Body of pancreas (tissue), 4 donors: ENCODE results near the gene RNU6-9. TPM values are rescaled to one million over a fixed set of nuclear protein-coding genes. Genes with fewer than 3 reads are reported as not detected.

ENCODE experiments used
- ATAC-seq: fragments of 150-250 bp; one replicate; pipeline ENCODE4 v1.9.1; 2016
- DNase-seq, 4 donors: peaks; one replicate each; pipeline ENCODE4 v3.0.0-alpha.2; 2019
- H3K27ac ChIP-seq, 4 donors: fragments of 200-600 bp; sonication (generic); 1 replicate in 3 of 4; 2 replicates in 1 of 4; pipeline versions ENCODE4 v1.5.1 to v1.6.1; 2016 to 2019; ENCODE audit warnings: mild to moderate bottlenecking in 1 of 4, mixed read lengths in 1 of 4, moderate library complexity in 1 of 4
- H3K27me3 ChIP-seq, 2 donors: fragments of 200-600 bp; sonication (generic); one replicate each; pipeline ENCODE4 v1.6.0; 2016; ENCODE audit warnings: mild to moderate bottlenecking in 1 of 2
- H3K36me3 ChIP-seq, 2 donors: fragments of 200-600 bp; sonication (generic); replicated peaks in 1 of 2; 2 replicates each; pipeline ENCODE4 v1.5.1; 2016; ENCODE audit warnings: low read depth in 2 of 2; ENCODE audit not compliant: insufficient read depth in 1 of 2
- H3K4me1 ChIP-seq: fragments of 200-600 bp; sonication (generic); one replicate; pipeline ENCODE4 v1.6.0; 2016
- H3K4me3 ChIP-seq, 2 donors: fragments of 200-600 bp; sonication (generic); 1 replicate in 1 of 2; 2 replicates in 1 of 2; pipeline ENCODE4 v1.5.1; 2016 to 2019
- H3K9me3 ChIP-seq, 3 donors: fragments of 200-600 bp; sonication (generic); 1 replicate in 2 of 3; 2 replicates in 1 of 3; pipeline ENCODE4 v1.5.1; 2016
- CTCF ChIP-seq, 7 experiments: fragments of 450-650 bp in 4 of 7; fragments of 200-600 bp in 3 of 7; sonication (generic) in 3 of 7; IDR thresholded peaks; one replicate each; pipeline ENCODE4 v1.5.1; 2016 to 2019; ENCODE audit warnings: antibody characterized with exemption in 7 of 7
- POLR2A ChIP-seq, 3 donors: fragments of 450-650 bp; IDR thresholded peaks; one replicate each; pipeline ENCODE4 v1.6.1; 2016; ENCODE audit warnings: antibody characterized with exemption in 3 of 3, mild to moderate bottlenecking in 2 of 3
- WGBS, 2 donors: methylation state at CpG; one replicate each; pipeline ENCODE4 v1.1.5; 2017; 5-methylcytosine and 5-hydroxymethylcytosine counted together
- intact Hi-C: fragments of 100-400 bp; cut with DNase I; formaldehyde crosslinking; loops from one replicate; pipeline ENCODE4 v1.15.1; 2023
- total RNA-seq, 2 donors: library from RNA; depleted of rRNA; stranded (reverse); fragments of >200 nt; gene quantifications; one replicate each; pipeline ENCODE4 v1.1.0, GENCODE V29; 2016

Gene RNU6-9
- total RNA-seq, 2 donors from 2014 or later, result not detected

GRCh38 chr19:912181-913079 lies 19.1 kb downstream of the RNU6-9 start:
- TF ChIP-seq POLR2A (IDR thresholded peaks at IDR 0.05) (no peak), CTCF (IDR thresholded peaks at IDR 0.05) (no peak)
- Histone ChIP-seq H3K4me1 (peaks cover 29% of the 10 kb centered on the region), H3K36me3 (no peaks in the 10 kb centered on the region), H3K27ac (peak overlapping the region; percentile 86 to 94 (median 90)), H3K27me3 (peaks cover 0 to 2% of the 10 kb centered on the region in 2 donors), H3K9me3 (no peaks in the 10 kb centered on the region), H3K4me3 (peak overlapping the region in 1 of 2 donors; percentile 62)
- ATAC-seq, result peak; percentile 33
- no peak for DNase-seq
- intact Hi-C loops, result no loop called here
- 2 to 14% methylated on average over 33 to 48 of the region's 69 CpGs for WGBS, 2 donors

- peak; percentile 13 to 64 (median 47) for TF ChIP-seq POLR2A (IDR thresholded peaks at IDR 0.05)
- TF ChIP-seq CTCF (IDR thresholded peaks at IDR 0.05), result no peak
- no peaks in the 10 kb centered on the region for H3K36me3 ChIP-seq
- ATAC-seq (peak; percentile 81), DNase-seq (peak; percentile 80 to 83 (median 80))
- peak within 1 kb of the TSS; percentile 62 to 97 for H3K4me3 ChIP-seq
- peaks cover 37% of the 10 kb centered on the region for H3K4me1 ChIP-seq
- no peaks in the 10 kb centered on the region for H3K9me3 ChIP-seq
- peaks cover 0 to 10% of the 10 kb centered on the region in 2 donors for H3K27me3 ChIP-seq
- intact Hi-C loops, result no loop called here
- 0 to 1% methylated on average over 29 to 58 of the region's 76 CpGs for WGBS, 2 donors
- H3K27ac ChIP-seq, result peak within 1 kb of the TSS; percentile 86 to 94 (median 90)
Observed at GRCh38 chr19:913080-913748, 19.9 kb downstream of the RNU6-9 start, which contains the start of gene R3HDM4. Gene R3HDM4 (minus strand): TSS chr19:913219. CDS start chr19:913157, 62 bp downstream.

GRCh38 chr19:916645-917322 lies 23.5 kb downstream of the RNU6-9 start:
- H3K4me3 ChIP-seq, result peak overlapping the region in 1 of 2 donors; percentile 1
- no peaks in the 10 kb centered on the region for H3K9me3 ChIP-seq
- peaks cover 0 to 22% of the 10 kb centered on the region in 2 donors for H3K27me3 ChIP-seq
- ATAC-seq, result no peak
- peaks cover 43% of the 10 kb centered on the region for H3K4me1 ChIP-seq
- H3K36me3 ChIP-seq, result no peaks in the 10 kb centered on the region
- no peak overlapping the region for H3K27ac ChIP-seq
- peak in 2 of 4 donors; percentile 46 to 49 for DNase-seq
- TF ChIP-seq CTCF (IDR thresholded peaks at IDR 0.05) (no peak), POLR2A (IDR thresholded peaks at IDR 0.05) (no peak)
- intact Hi-C loops, result loop anchor here (5.0 kb wide), 2 partner anchors 54 to 144 kb away; no protein-coding TSS in a partner anchor
- WGBS, 2 donors, result 21 to 57% methylated on average over 8 to 34 of the region's 35 CpGs

- intact Hi-C loops, result loop anchor here (5.0 kb wide), 2 partner anchors 55 to 145 kb away; no protein-coding TSS in a partner anchor
- ATAC-seq, result no peak
- peaks cover 0 to 22% of the 10 kb centered on the region in 2 donors for H3K27me3 ChIP-seq
- TF ChIP-seq CTCF (IDR thresholded peaks at IDR 0.05), result peak; percentile 14 to 52 (median 31)
- no peak for TF ChIP-seq POLR2A (IDR thresholded peaks at IDR 0.05)
- 0 to 2% methylated on average over 5 to 75 of the region's 87 CpGs for WGBS, 2 donors
- H3K27ac ChIP-seq, result no peak within 1 kb of the TSS
- H3K9me3 ChIP-seq, result no peaks in the 10 kb centered on the region
- H3K4me1 ChIP-seq, result peaks cover 43% of the 10 kb centered on the region
- peak in 2 of 4 donors; percentile 42 to 52 for DNase-seq
- H3K36me3 ChIP-seq, result no peaks in the 10 kb centered on the region
- H3K4me3 ChIP-seq, result peak within 1 kb of the TSS in 1 of 2 donors; percentile 1
Observed at GRCh38 chr19:917323-918151, 24.3 kb downstream of the RNU6-9 start, which contains the start of gene KISS1R. Gene KISS1R (plus strand): TSS chr19:917333. CDS start chr19:917503, 170 bp downstream.
